Neural progenitor cell (in vitro differentiated cells): Measurements from ENCODE around the gene GNB1. TPM values are rescaled to one million over a fixed set of nuclear protein-coding genes. Genes with fewer than 3 reads are reported as not detected.

ENCODE experiments used
- DNase-seq: peaks from one replicate; pipeline ENCODE4 v3.0.0-alpha.2; 2016; ENCODE audit warnings: low spot score
- H2AFZ ChIP-seq: fragments of 200-600 bp; sonication (generic); replicated peaks from 2 replicates; pipeline ENCODE4 v1.6.1; 2016; ENCODE audit warnings: antibody characterized with exemption
- H3F3A ChIP-seq: fragments of 200-600 bp; sonication (generic); 2 replicates; pipeline ENCODE4 v1.6.1; 2016; ENCODE audit warnings: antibody characterized with exemption, low read depth
- H3K27ac ChIP-seq: fragments of 200-600 bp; sonication (generic); 2 replicates; pipeline ENCODE4 v1.5.1; 2016; ENCODE audit warnings: mild to moderate bottlenecking
- H3K27me3 ChIP-seq: fragments of 200-600 bp; sonication (generic); 2 replicates; pipeline ENCODE4 v1.6.1; 2016; ENCODE audit warnings: mild to moderate bottlenecking, moderate library complexity
- H3K36me3 ChIP-seq: fragments of 200-600 bp; sonication (generic); 2 replicates; pipeline ENCODE4 v1.5.1; 2016
- H3K4me1 ChIP-seq: fragments of 200-600 bp; sonication (generic); 2 replicates; pipeline ENCODE4 v1.6.1; 2016; ENCODE audit warnings: mixed run types
- H3K4me2 ChIP-seq: fragments of 200-600 bp; sonication (generic); 2 replicates; pipeline ENCODE4 v1.6.1; 2016
- H3K4me3 ChIP-seq: fragments of 200-600 bp; sonication (generic); 2 replicates; pipeline ENCODE4 v1.5.1; 2016
- H3K79me2 ChIP-seq: fragments of 200-600 bp; sonication (generic); 2 replicates; pipeline ENCODE4 v1.6.1; 2016; ENCODE audit warnings: low read depth
- H3K9ac ChIP-seq: fragments of 200-600 bp; sonication (generic); 2 replicates; pipeline ENCODE4 v1.6.1; 2016
- H3K9me3 ChIP-seq: fragments of 200-600 bp; sonication (generic); 2 replicates; pipeline ENCODE4 v1.5.1; 2016; ENCODE audit warnings: low read depth
- H4K20me1 ChIP-seq: fragments of 200-600 bp; sonication (generic); 2 replicates; pipeline ENCODE4 v1.6.1; 2016; ENCODE audit warnings: low read depth
- H3K27ac Mint-ChIP-seq: 3 replicates; pipeline ENCODE4 v1.8.0; 2021; ENCODE audit warnings: mixed read lengths
- H3K27me3 Mint-ChIP-seq: 2 replicates; pipeline ENCODE4 v1.8.0; 2022; ENCODE audit warnings: low read depth, mild to moderate bottlenecking, inconsistent platforms, moderate library complexity, mixed read lengths; ENCODE audit not compliant: insufficient read depth
- H3K36me3 Mint-ChIP-seq: 3 replicates; pipeline ENCODE4 v1.8.0; 2021; ENCODE audit warnings: mixed read lengths
- H3K4me1 Mint-ChIP-seq: 3 replicates; pipeline ENCODE4 v1.8.0; 2021; ENCODE audit warnings: mixed read lengths
- H3K4me3 Mint-ChIP-seq: 3 replicates; pipeline ENCODE4 v1.8.0; 2021; ENCODE audit warnings: mild to moderate bottlenecking, moderate library complexity, mixed read lengths
- H3K9me3 Mint-ChIP-seq: 3 replicates; pipeline ENCODE4 v1.8.0; 2020; ENCODE audit warnings: mixed read lengths
- EZH2 ChIP-seq: fragments of 200-600 bp; sonication (generic); IDR thresholded peaks from 2 replicates; pipeline ENCODE4 v1.6.1; 2017; ENCODE audit warnings: antibody characterized with exemption, mild to moderate bottlenecking, moderate library complexity
- EZH2phosphoT487 ChIP-seq: fragments of 200-600 bp; sonication (generic); IDR thresholded peaks from 2 replicates; pipeline ENCODE4 v1.6.1; 2017; ENCODE audit warnings: antibody characterized with exemption
- total RNA-seq: library from RNA; depleted of rRNA; stranded (reverse); fragments of >200 nt; gene quantifications from 2 replicates; pipeline ENCODE4 v1.2.3, GENCODE V29; 2015; ENCODE audit warnings: low replicate concordance
- TF ChIP-seq, protein P1 (sequence below): fragments of 200-600 bp; sonication (generic); IDR thresholded peaks from 2 replicates; pipeline ENCODE4 v1.5.1; 2017; ENCODE audit warnings: antibody characterized with exemption, mild to moderate bottlenecking

The GNB1 gene
- total RNA-seq, 1 donor from 2014 or later = 175 TPM

DNA sequence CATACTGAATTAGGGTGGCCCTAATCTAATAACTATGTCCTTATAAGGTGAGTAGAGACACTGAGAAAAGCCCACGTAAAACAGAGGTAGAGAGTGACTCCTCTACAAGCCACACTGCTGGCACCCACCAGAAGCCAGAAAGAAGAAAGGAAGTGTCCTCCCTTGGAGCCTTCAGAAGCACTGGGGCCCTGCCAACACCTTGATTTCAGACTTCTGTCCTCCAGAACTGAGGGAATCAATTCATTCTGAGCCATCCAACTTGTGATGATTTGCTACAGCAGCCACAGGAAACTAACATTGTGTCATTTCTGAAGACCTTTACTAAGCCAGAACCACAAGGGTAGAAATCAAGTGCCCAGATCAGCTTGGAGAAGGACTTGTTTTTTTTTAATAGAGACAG is 15.0 kb downstream of the GNB1 start:
- no peaks in the 10 kb centered on the region for H3K4me1 Mint-ChIP-seq
- no peaks in the 10 kb centered on the region for H3K4me1 ChIP-seq
- H3K9ac ChIP-seq = no peak overlapping the region
- no peaks in the 10 kb centered on the region for H3K36me3 ChIP-seq
- H3K9me3 ChIP-seq = no peaks in the 10 kb centered on the region
- TF ChIP-seq, protein P1, sequence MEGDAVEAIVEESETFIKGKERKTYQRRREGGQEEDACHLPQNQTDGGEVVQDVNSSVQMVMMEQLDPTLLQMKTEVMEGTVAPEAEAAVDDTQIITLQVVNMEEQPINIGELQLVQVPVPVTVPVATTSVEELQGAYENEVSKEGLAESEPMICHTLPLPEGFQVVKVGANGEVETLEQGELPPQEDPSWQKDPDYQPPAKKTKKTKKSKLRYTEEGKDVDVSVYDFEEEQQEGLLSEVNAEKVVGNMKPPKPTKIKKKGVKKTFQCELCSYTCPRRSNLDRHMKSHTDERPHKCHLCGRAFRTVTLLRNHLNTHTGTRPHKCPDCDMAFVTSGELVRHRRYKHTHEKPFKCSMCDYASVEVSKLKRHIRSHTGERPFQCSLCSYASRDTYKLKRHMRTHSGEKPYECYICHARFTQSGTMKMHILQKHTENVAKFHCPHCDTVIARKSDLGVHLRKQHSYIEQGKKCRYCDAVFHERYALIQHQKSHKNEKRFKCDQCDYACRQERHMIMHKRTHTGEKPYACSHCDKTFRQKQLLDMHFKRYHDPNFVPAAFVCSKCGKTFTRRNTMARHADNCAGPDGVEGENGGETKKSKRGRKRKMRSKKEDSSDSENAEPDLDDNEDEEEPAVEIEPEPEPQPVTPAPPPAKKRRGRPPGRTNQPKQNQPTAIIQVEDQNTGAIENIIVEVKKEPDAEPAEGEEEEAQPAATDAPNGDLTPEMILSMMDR = no peak
- TF ChIP-seq EZH2 (no peak), EZH2phosphoT487 (no peak)
- H3K27ac Mint-ChIP-seq = no peak overlapping the region
- H3K27me3 ChIP-seq = no peaks in the 10 kb centered on the region
- DNase-seq = no peak
- H3K27ac ChIP-seq = no peak overlapping the region
- H3F3A ChIP-seq = peaks cover 6% of the 10 kb centered on the region
- H3K4me3 ChIP-seq = no peak overlapping the region
- H3K79me2 ChIP-seq = peaks cover 100% of the 10 kb centered on the region
- H3K9me3 Mint-ChIP-seq = peaks cover 58% of the 10 kb centered on the region
- no peak overlapping the region for H3K4me2 ChIP-seq
- peaks cover 4% of the 10 kb centered on the region for H3K27me3 Mint-ChIP-seq
- no peak overlapping the region for H2AFZ ChIP-seq
- peaks cover 94% of the 10 kb centered on the region for H4K20me1 ChIP-seq
- H3K4me3 Mint-ChIP-seq = peak overlapping the region; percentile 18
- H3K36me3 Mint-ChIP-seq = peaks cover 75% of the 10 kb centered on the region

DNA sequence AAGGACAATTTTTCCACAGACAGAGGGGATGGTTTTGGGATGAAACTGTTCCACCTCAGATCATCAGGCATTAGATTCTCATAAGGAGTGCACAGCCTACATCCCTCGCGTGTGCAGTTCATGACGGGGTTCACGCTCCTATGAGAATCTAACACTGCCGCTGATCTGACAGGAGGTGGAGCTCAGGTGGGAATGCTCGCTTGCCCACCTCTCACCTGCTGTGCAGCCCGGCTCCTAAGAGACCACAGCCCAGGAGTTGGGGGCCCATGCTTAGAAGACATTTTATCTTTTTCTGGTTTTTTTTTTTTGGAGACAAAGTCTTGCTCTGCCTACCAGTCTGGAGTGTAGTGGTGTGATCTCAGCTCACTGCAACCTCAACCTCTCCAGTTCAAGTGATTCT is 16.0 kb downstream of the GNB1 start:
- H3K4me3 ChIP-seq = no peak overlapping the region
- no peak for DNase-seq
- Mint-ChIP-seq H3K9me3 (peaks cover 57% of the 10 kb centered on the region), H3K27ac (no peak overlapping the region), H3K27me3 (peaks cover 4% of the 10 kb centered on the region), H3K4me1 (no peaks in the 10 kb centered on the region), H3K4me3 (no peak overlapping the region), H3K36me3 (peaks cover 78% of the 10 kb centered on the region)
- no peaks in the 10 kb centered on the region for H3K4me1 ChIP-seq
- peaks cover 94% of the 10 kb centered on the region for H4K20me1 ChIP-seq
- H2AFZ ChIP-seq = no peak overlapping the region
- H3K27ac ChIP-seq = no peak overlapping the region
- H3K9ac ChIP-seq = no peak overlapping the region
- TF ChIP-seq, protein P1 = no peak
- TF ChIP-seq EZH2phosphoT487 (no peak), EZH2 (no peak)
- H3F3A ChIP-seq = peaks cover 6% of the 10 kb centered on the region
- peaks cover 100% of the 10 kb centered on the region for H3K79me2 ChIP-seq
- H3K9me3 ChIP-seq = no peaks in the 10 kb centered on the region
- H3K36me3 ChIP-seq = no peaks in the 10 kb centered on the region
- no peaks in the 10 kb centered on the region for H3K27me3 ChIP-seq
- no peak overlapping the region for H3K4me2 ChIP-seq

GRCh38 chr1:1873186-1873585 is 17.7 kb downstream of the GNB1 start:
- Histone ChIP-seq H3K4me1 (no peaks in the 10 kb centered on the region), H3K79me2 (peaks cover 100% of the 10 kb centered on the region), H3K9ac (no peak overlapping the region), H3K9me3 (no peaks in the 10 kb centered on the region), H3K4me2 (no peak overlapping the region), H3K4me3 (no peak overlapping the region), H4K20me1 (peaks cover 94% of the 10 kb centered on the region), H3K36me3 (no peaks in the 10 kb centered on the region), H3K27me3 (no peaks in the 10 kb centered on the region), H3K27ac (no peak overlapping the region), H3F3A (no peaks in the 10 kb centered on the region), H2AFZ (no peak overlapping the region)
- H3K27ac Mint-ChIP-seq = no peak overlapping the region
- H3K4me3 Mint-ChIP-seq = no peak overlapping the region
- H3K27me3 Mint-ChIP-seq = peaks cover 8% of the 10 kb centered on the region
- no peak for DNase-seq
- TF ChIP-seq, protein P1 = no peak
- TF ChIP-seq EZH2phosphoT487 = no peak
- no peak for TF ChIP-seq EZH2
- H3K36me3 Mint-ChIP-seq = peaks cover 71% of the 10 kb centered on the region
- H3K4me1 Mint-ChIP-seq = no peaks in the 10 kb centered on the region
- H3K9me3 Mint-ChIP-seq = peaks cover 49% of the 10 kb centered on the region
